Panc1 (cell line): ENCODE data around the gene ABCG2. TPM values are rescaled to one million over a fixed set of nuclear protein-coding genes. Genes with fewer than 3 reads are reported as not detected.

Experiments used
- ATAC-seq: fragments of 200-7000 bp; cut with Tn5 transposase; 2 replicates; pipeline ENCODE4 v1.9.1; 2020; ENCODE audit warnings: mild to moderate bottlenecking, moderate library complexity
- BruUV-seq: library from RNA; stranded (reverse); fragments of 400-500 nt; replicated peaks from 2 replicates; lab custom pipeline; 2021; lab: Mats Ljungman, UMichigan
- CTCF ChIA-PET: fragments of 300-600 bp; sonication (Branson Sonifier 250); formaldehyde crosslinking; loops from one replicate; lab custom pipeline; 2022; ENCODE audit warnings: antibody characterized with exemption; lab: Charles Lee
- POLR2A ChIA-PET: fragments of 300-600 bp; sonication (Branson Sonifier 250); formaldehyde crosslinking; loops from one replicate; lab custom pipeline; 2022; ENCODE audit warnings: antibody characterized with exemption; lab: Charles Lee
- DNase-seq: peaks from one replicate; pipeline ENCODE4 v3.0.0-alpha.2; 2010; ENCODE audit warnings: low read depth, low spot score
- H3K27ac ChIP-seq: 2 replicates; pipeline ENCODE4 v1.5.1; 2011; ENCODE audit warnings: mild to moderate bottlenecking, low read length, inconsistent platforms
- H3K27me3 ChIP-seq: fragments of 200-500 bp; sonication (Bioruptor generic); 2 replicates; pipeline ENCODE4 v1.6.0; 2014; ENCODE audit warnings: low read length, inconsistent platforms; ENCODE audit not compliant: control insufficient read depth, insufficient read depth
- H3K36me3 ChIP-seq: fragments of 200-500 bp; sonication (Bioruptor generic); 2 replicates; pipeline ENCODE4 v1.5.1; 2014; ENCODE audit warnings: inconsistent platforms, mild to moderate bottlenecking, low read length, moderate library complexity; ENCODE audit not compliant: control insufficient read depth, insufficient read depth
- H3K4me1 ChIP-seq: 2 replicates; pipeline ENCODE4 v1.5.1; 2011; ENCODE audit warnings: inconsistent platforms, mild to moderate bottlenecking, low read length, moderate library complexity; ENCODE audit not compliant: control insufficient read depth, insufficient read depth
- H3K4me3 ChIP-seq, 2 experiments: 2 replicates each; pipeline ENCODE4 v1.5.1; 2011 to 2012; ENCODE audit warnings: low read depth in 2 of 2, low read length in 2 of 2, mild to moderate bottlenecking in 2 of 2, inconsistent platforms in 1 of 2, moderate library complexity in 1 of 2
- H3K9me3 ChIP-seq: fragments of 200-500 bp; sonication (Bioruptor generic); 2 replicates; pipeline ENCODE4 v1.5.1; 2014; ENCODE audit warnings: low read depth, mild to moderate bottlenecking, inconsistent platforms, low read length, moderate library complexity; ENCODE audit not compliant: control insufficient read depth, insufficient read depth
- POLR2AphosphoS5 ChIP-seq: IDR thresholded peaks from 2 replicates; pipeline ENCODE4 v1.6.1; 2012; ENCODE audit warnings: mild to moderate bottlenecking, low read depth, low read length, moderate library complexity
- SIN3A ChIP-seq: IDR thresholded peaks from 2 replicates; pipeline ENCODE4 v1.6.1; 2012; ENCODE audit warnings: low read depth, mild to moderate bottlenecking, low read length, moderate library complexity, borderline replicate concordance; ENCODE audit not compliant: insufficient read depth
- TCF7L2 ChIP-seq: IDR thresholded peaks from 2 replicates; pipeline ENCODE4 v1.6.1; 2011; ENCODE audit warnings: mild to moderate bottlenecking, low read depth, low read length, inconsistent platforms
- in situ Hi-C: cut with HindIII; loops from 2 replicates; pipeline ENCODE4 v1.10.0; 2016; ENCODE audit warnings: low sequenced_read_pairs, low pct_unique_long_range_greater_than_20kb
- intact Hi-C: fragments of 100-400 bp; cut with micrococcal nuclease; formaldehyde crosslinking; loops from one replicate; pipeline ENCODE4 v1.10.0; 2022; ENCODE audit not compliant: unreplicated experiment
- total RNA-seq: library from RNA; stranded (reverse); gene quantifications from one replicate; pipeline ENCODE4 v1.2.1, GENCODE V29; 2021; ENCODE audit not compliant: unreplicated experiment
- TF ChIP-seq, protein P1 (sequence below): fragments of 450-650 bp; IDR thresholded peaks from 2 replicates; pipeline ENCODE4 v1.5.1; 2017; ENCODE audit warnings: mild to moderate bottlenecking
- TF ChIP-seq, protein P2 (sequence below), 2 experiments: IDR thresholded peaks; 2 replicates each; pipeline ENCODE4 v1.6.1; 2011 to 2012; ENCODE audit warnings: low read depth in 2 of 2, control low read depth in 1 of 2, low read length in 1 of 2, mild to moderate bottlenecking in 1 of 2, moderate library complexity in 1 of 2; ENCODE audit not compliant: insufficient read depth in 1 of 2

The ABCG2 gene
- total RNA-seq, 1 experiment from 2014 or later: 63.3 TPM

DNA sequence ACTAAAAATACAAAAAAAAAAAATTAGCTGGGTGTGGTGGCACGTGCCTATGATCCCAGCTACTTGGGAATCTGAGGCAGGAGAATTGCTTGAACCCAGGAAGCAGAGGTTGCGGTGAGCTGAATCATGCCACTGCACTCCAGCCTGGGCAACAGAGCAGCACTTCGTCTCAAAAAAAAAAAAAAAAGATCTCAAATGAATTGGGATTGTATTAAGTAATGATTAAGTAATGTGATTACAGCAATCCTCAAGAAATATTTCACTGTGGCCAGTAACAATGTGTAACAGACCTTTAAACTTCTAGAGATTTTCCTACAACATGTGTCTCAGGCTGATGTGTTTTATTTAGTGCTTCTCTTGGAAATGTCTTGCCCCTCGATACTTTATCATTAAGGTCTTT is 104.2 kb downstream of the ABCG2 start:
- intact Hi-C loops (no loop called here), in situ Hi-C loops (no loop called here)
- Histone ChIP-seq H3K36me3 (peaks cover 4% of the 10 kb centered on the region; the same call in 1 of the 2 replicates), H3K4me3 (no peak overlapping the region), H3K4me1 (no peaks in the 10 kb centered on the region), H3K9me3 (no peaks in the 10 kb centered on the region), H3K27me3 (no peaks in the 10 kb centered on the region), H3K27ac (no peak overlapping the region)
- TF ChIP-seq, protein P1, sequence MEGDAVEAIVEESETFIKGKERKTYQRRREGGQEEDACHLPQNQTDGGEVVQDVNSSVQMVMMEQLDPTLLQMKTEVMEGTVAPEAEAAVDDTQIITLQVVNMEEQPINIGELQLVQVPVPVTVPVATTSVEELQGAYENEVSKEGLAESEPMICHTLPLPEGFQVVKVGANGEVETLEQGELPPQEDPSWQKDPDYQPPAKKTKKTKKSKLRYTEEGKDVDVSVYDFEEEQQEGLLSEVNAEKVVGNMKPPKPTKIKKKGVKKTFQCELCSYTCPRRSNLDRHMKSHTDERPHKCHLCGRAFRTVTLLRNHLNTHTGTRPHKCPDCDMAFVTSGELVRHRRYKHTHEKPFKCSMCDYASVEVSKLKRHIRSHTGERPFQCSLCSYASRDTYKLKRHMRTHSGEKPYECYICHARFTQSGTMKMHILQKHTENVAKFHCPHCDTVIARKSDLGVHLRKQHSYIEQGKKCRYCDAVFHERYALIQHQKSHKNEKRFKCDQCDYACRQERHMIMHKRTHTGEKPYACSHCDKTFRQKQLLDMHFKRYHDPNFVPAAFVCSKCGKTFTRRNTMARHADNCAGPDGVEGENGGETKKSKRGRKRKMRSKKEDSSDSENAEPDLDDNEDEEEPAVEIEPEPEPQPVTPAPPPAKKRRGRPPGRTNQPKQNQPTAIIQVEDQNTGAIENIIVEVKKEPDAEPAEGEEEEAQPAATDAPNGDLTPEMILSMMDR: no peak
- TF ChIP-seq, protein P2, sequence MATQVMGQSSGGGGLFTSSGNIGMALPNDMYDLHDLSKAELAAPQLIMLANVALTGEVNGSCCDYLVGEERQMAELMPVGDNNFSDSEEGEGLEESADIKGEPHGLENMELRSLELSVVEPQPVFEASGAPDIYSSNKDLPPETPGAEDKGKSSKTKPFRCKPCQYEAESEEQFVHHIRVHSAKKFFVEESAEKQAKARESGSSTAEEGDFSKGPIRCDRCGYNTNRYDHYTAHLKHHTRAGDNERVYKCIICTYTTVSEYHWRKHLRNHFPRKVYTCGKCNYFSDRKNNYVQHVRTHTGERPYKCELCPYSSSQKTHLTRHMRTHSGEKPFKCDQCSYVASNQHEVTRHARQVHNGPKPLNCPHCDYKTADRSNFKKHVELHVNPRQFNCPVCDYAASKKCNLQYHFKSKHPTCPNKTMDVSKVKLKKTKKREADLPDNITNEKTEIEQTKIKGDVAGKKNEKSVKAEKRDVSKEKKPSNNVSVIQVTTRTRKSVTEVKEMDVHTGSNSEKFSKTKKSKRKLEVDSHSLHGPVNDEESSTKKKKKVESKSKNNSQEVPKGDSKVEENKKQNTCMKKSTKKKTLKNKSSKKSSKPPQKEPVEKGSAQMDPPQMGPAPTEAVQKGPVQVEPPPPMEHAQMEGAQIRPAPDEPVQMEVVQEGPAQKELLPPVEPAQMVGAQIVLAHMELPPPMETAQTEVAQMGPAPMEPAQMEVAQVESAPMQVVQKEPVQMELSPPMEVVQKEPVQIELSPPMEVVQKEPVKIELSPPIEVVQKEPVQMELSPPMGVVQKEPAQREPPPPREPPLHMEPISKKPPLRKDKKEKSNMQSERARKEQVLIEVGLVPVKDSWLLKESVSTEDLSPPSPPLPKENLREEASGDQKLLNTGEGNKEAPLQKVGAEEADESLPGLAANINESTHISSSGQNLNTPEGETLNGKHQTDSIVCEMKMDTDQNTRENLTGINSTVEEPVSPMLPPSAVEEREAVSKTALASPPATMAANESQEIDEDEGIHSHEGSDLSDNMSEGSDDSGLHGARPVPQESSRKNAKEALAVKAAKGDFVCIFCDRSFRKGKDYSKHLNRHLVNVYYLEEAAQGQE (IDR thresholded peaks at IDR 0.05; ENCODE audit: insufficient read depth in 1 of 2, low read depth in 2 of 2, low read length in 1 of 2): no peak
- no peak for TF ChIP-seq TCF7L2
- TF ChIP-seq SIN3A: no peak
- POLR2A ChIA-PET: no interaction called here
- CTCF ChIA-PET: interaction anchor here (0.6 kb wide), 1 partner anchor 21 kb away, joined by 5 read pairs; no protein-coding TSS in a partner anchor
- no peak for ATAC-seq
- no TSS peak for BruUV-seq
- DNase-seq: no peak

DNA sequence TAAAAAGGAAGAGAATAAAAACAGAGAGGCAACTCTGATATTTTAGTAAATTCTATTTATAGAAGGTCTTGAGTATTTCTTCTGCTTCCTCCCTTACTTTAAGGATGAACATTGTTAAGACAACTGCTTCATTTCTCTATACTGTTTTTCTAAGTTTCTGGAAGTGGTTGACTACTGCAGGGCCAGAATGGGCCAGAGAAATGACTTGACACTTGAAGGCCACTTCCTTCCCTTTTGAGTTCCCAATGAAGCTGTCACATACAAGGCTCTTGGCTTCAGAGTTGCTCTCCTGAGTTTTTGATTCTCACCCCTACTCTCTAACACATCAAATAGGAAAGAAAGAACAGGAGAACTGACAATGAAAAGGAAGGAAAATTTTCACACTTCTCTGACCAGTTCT is 113.4 kb downstream of the ABCG2 start:
- ChIA-PET CTCF (no interaction called here), POLR2A (no interaction called here)
- no peaks in the 10 kb centered on the region for H3K9me3 ChIP-seq
- DNase-seq (no peak), ATAC-seq (no peak)
- H3K4me3 ChIP-seq: no peak overlapping the region
- no peak overlapping the region for H3K27ac ChIP-seq
- no peaks in the 10 kb centered on the region for H3K4me1 ChIP-seq
- TF ChIP-seq POLR2AphosphoS5 (no peak), SIN3A (no peak), TCF7L2 (no peak)
- TF ChIP-seq, protein P2 (IDR thresholded peaks at IDR 0.05; ENCODE audit: insufficient read depth in 1 of 2, low read depth in 2 of 2, low read length in 1 of 2): no peak
- TF ChIP-seq, protein P1: no peak
- no TSS peak for BruUV-seq
- intact Hi-C loops (no loop called here), in situ Hi-C loops (no loop called here)
- no peaks in the 10 kb centered on the region for H3K36me3 ChIP-seq
- no peaks in the 10 kb centered on the region for H3K27me3 ChIP-seq
